GM10266 (cell line): Measurements from ENCODE around the gene EID3.

Source experiments
- DNase-seq: peaks from one replicate; pipeline ENCODE4 v3.0.0; 2012; ENCODE audit errors: extremely low spot score
- CTCF ChIP-seq: IDR thresholded peaks from 2 replicates; pipeline ENCODE4 v1.5.1; 2012; ENCODE audit warnings: mild to moderate bottlenecking, low read depth; ENCODE audit not compliant: control insufficient read depth, insufficient read depth; ENCODE audit errors: missing control alignments

Gene EID3

GRCh38 chr12:104273503-104273902, 30.0 kb upstream of the EID3 start:
- no peak for TF ChIP-seq CTCF

GRCh38 chr12:104274811-104275210, 28.7 kb upstream of the EID3 start:
- no peak for TF ChIP-seq CTCF
- no peak for DNase-seq

More at GRCh38 chr12:104273503-104273902, 30.0 kb upstream of the EID3 start:
- DNase-seq: no peak

- DNase-seq: no peak
Measured at GRCh38 chr12:104275689-104276088, 27.9 kb upstream of the EID3 start.

GRCh38 chr12:104276273-104277131, 27.0 kb upstream of the EID3 start:
- DNase-seq: no peak

More at GRCh38 chr12:104275689-104276088, 27.9 kb upstream of the EID3 start:
- no peak for TF ChIP-seq CTCF

GRCh38 chr12:104279164-104279563, 24.4 kb upstream of the EID3 start:
- no peak for DNase-seq

More at GRCh38 chr12:104276273-104277131, 27.0 kb upstream of the EID3 start:
- no peak for TF ChIP-seq CTCF

GRCh38 chr12:104280111-104280510, 23.4 kb upstream of the EID3 start:
- DNase-seq: no peak
- TF ChIP-seq CTCF: no peak

More at GRCh38 chr12:104279164-104279563, 24.4 kb upstream of the EID3 start:
- TF ChIP-seq CTCF: no peak
